ENCODE results near the gene PDE3B. TPM values are rescaled to one million over a fixed set of nuclear protein-coding genes. Genes with fewer than 3 reads are reported as not detected.
"Not testable (repeated sequence)": the region's sequence is repeated elsewhere in the genome, so short reads cannot be mapped to it uniquely, and the experiment has no call there.

The PDE3B gene
- total RNA-seq, 2 donors from 2014 or later: 10.7 to 42.5 TPM

GRCh38 chr11:14783788-14784187 is 140.2 kb downstream of the PDE3B start:
- ATAC-seq (peak; percentile 9 to 83), DNase-seq (ENCODE audit: low spot score in 2 of 2) (no peak)
- peak overlapping the region in 1 of 2 donors; percentile 58 for H3K27ac Mint-ChIP-seq
- peaks cover 12 to 19% of the 10 kb centered on the region in 2 donors for H3K9me3 Mint-ChIP-seq
- peaks cover 23 to 43% of the 10 kb centered on the region in 2 donors for H3K36me3 Mint-ChIP-seq

- Mint-ChIP-seq H3K36me3 (peaks cover 19 to 39% of the 10 kb centered on the region in 2 donors), H3K27ac (peak overlapping the region; percentile 22 to 58), H3K9me3 (peaks cover 10 to 15% of the 10 kb centered on the region in 2 donors)
- ATAC-seq: peak; percentile 51 to 69
- no peak for DNase-seq (ENCODE audit: low spot score in 2 of 2)
These were observed 140.6 kb downstream of the PDE3B start for GRCh38 chr11:14784230-14784629.

- Mint-ChIP-seq H3K9me3 (no peaks in the 10 kb centered on the region), H3K36me3 (peaks cover 0 to 9% of the 10 kb centered on the region in 2 donors), H3K27ac (no peak overlapping the region)
- no peak for DNase-seq (ENCODE audit: low spot score in 2 of 2)
- ATAC-seq: no peak
These were observed 146.4 kb downstream of the PDE3B start for GRCh38 chr11:14789879-14790484.

GRCh38 chr11:14793546-14793945 is 149.9 kb downstream of the PDE3B start:
- no peak overlapping the region for H3K27ac Mint-ChIP-seq
- DNase-seq (ENCODE audit: low spot score in 2 of 2) (no peak), ATAC-seq (no peak)
- peaks cover 20 to 39% of the 10 kb centered on the region in 2 donors for H3K36me3 Mint-ChIP-seq
- H3K9me3 Mint-ChIP-seq: peaks cover 0 to 5% of the 10 kb centered on the region in 2 donors

- not testable (repeated sequence) for ATAC-seq; H3K9me3 Mint-ChIP-seq; DNase-seq (ENCODE audit: low spot score in 2 of 2); H3K27ac Mint-ChIP-seq
- peaks cover 26 to 63% of the 10 kb centered on the region in 2 donors for H3K36me3 Mint-ChIP-seq
These were observed 152.4 kb downstream of the PDE3B start for GRCh38 chr11:14796028-14796427.

GRCh38 chr11:14803846-14804245 is 160.2 kb downstream of the PDE3B start:
- Mint-ChIP-seq H3K27ac (no peak overlapping the region), H3K36me3 (peaks cover 25 to 65% of the 10 kb centered on the region in 2 donors), H3K9me3 (peaks cover 9 to 19% of the 10 kb centered on the region in 2 donors)
- ATAC-seq (peak in 1 of 2 donors; percentile 59), DNase-seq (ENCODE audit: low spot score in 2 of 2) (no peak)

GRCh38 chr11:14809466-14809865 is 165.9 kb downstream of the PDE3B start:
- Mint-ChIP-seq H3K27ac (peak overlapping the region in 1 of 2 donors; percentile 65), H3K9me3 (peaks cover 9 to 15% of the 10 kb centered on the region in 2 donors), H3K36me3 (peaks cover 29 to 64% of the 10 kb centered on the region in 2 donors)
- DNase-seq (ENCODE audit: low spot score in 2 of 2) (no peak), ATAC-seq (peak in 1 of 2 donors; percentile 44)

GRCh38 chr11:14812757-14813156 is 169.2 kb downstream of the PDE3B start:
- ATAC-seq (no peak), DNase-seq (ENCODE audit: low spot score in 2 of 2) (no peak)
- H3K9me3 Mint-ChIP-seq: no peaks in the 10 kb centered on the region
- peaks cover 10 to 50% of the 10 kb centered on the region in 2 donors for H3K36me3 Mint-ChIP-seq
- H3K27ac Mint-ChIP-seq: no peak overlapping the region

GRCh38 chr11:14813516-14813915 is 169.9 kb downstream of the PDE3B start:
- no peak overlapping the region for H3K27ac Mint-ChIP-seq
- H3K36me3 Mint-ChIP-seq: peaks cover 10 to 44% of the 10 kb centered on the region in 2 donors
- DNase-seq (ENCODE audit: low spot score in 2 of 2): no peak
- H3K9me3 Mint-ChIP-seq: no peaks in the 10 kb centered on the region
- no peak for ATAC-seq

GRCh38 chr11:14818779-14819178 is 175.2 kb downstream of the PDE3B start:
- Mint-ChIP-seq H3K9me3 (peaks cover 0 to 4% of the 10 kb centered on the region in 2 donors), H3K36me3 (peaks cover 14 to 40% of the 10 kb centered on the region in 2 donors), H3K27ac (no peak overlapping the region)
- ATAC-seq (no peak), DNase-seq (ENCODE audit: low spot score in 2 of 2) (no peak)

GRCh38 chr11:14819596-14819995 is 176.0 kb downstream of the PDE3B start:
- peaks cover 20 to 48% of the 10 kb centered on the region in 2 donors for H3K36me3 Mint-ChIP-seq
- H3K9me3 Mint-ChIP-seq: peaks cover 4 to 11% of the 10 kb centered on the region in 2 donors
- DNase-seq (ENCODE audit: low spot score in 2 of 2) (no peak), ATAC-seq (no peak)
- H3K27ac Mint-ChIP-seq: no peak overlapping the region

GRCh38 chr11:14821031-14821430 is 177.4 kb downstream of the PDE3B start:
- DNase-seq (ENCODE audit: low spot score in 2 of 2) (no peak), ATAC-seq (no peak)
- Mint-ChIP-seq H3K36me3 (peaks cover 28 to 54% of the 10 kb centered on the region in 2 donors), H3K9me3 (peaks cover 13 to 22% of the 10 kb centered on the region in 2 donors), H3K27ac (no peak overlapping the region)

- peak overlapping the region in 1 of 2 donors; percentile 51 for H3K27ac Mint-ChIP-seq
- ATAC-seq (peak in 1 of 2 donors; percentile 57), DNase-seq (ENCODE audit: low spot score in 2 of 2) (no peak)
- peaks cover 52 to 76% of the 10 kb centered on the region in 2 donors for H3K36me3 Mint-ChIP-seq
- peaks cover 25 to 35% of the 10 kb centered on the region in 2 donors for H3K9me3 Mint-ChIP-seq
These were observed 183.0 kb downstream of the PDE3B start for GRCh38 chr11:14826600-14826999.

- H3K9me3 Mint-ChIP-seq: peaks cover 0 to 5% of the 10 kb centered on the region in 2 donors
- peak overlapping the region; percentile 11 to 57 for H3K27ac Mint-ChIP-seq
- ATAC-seq: peak; percentile 41 to 66
- H3K36me3 Mint-ChIP-seq: peaks cover 14 to 22% of the 10 kb centered on the region in 2 donors
- DNase-seq (ENCODE audit: low spot score in 2 of 2): no peak
These were observed 192.2 kb downstream of the PDE3B start for GRCh38 chr11:14835496-14836492.

GRCh38 chr11:14842002-14842401 is 198.4 kb downstream of the PDE3B start:
- ATAC-seq (no peak), DNase-seq (ENCODE audit: low spot score in 2 of 2) (no peak)
- Mint-ChIP-seq H3K9me3 (peaks cover 2 to 14% of the 10 kb centered on the region in 2 donors), H3K36me3 (peaks cover 16 to 35% of the 10 kb centered on the region in 2 donors), H3K27ac (no peak overlapping the region)

GRCh38 chr11:14852571-14853177 is 209.1 kb downstream of the PDE3B start:
- Mint-ChIP-seq H3K36me3 (peaks cover 0 to 54% of the 10 kb centered on the region in 2 donors), H3K27ac (peak overlapping the region in 1 of 2 donors; percentile 74), H3K9me3 (peaks cover 0 to 9% of the 10 kb centered on the region in 2 donors)
- DNase-seq (ENCODE audit: low spot score in 2 of 2) (no peak), ATAC-seq (no peak)
